HT-29 (cell line): ENCODE measurements around the gene SMCO1. TPM values are rescaled to one million over a fixed set of nuclear protein-coding genes. Genes with fewer than 3 reads are reported as not detected.
"Not testable (repeated sequence)": the region's sequence is repeated elsewhere in the genome, so short reads cannot be mapped to it uniquely, and the experiment has no call there.

ENCODE experiments used
- DNase-seq: peaks from one replicate; pipeline ENCODE4 v3.0.0-alpha.2; 2015; ENCODE audit warnings: low spot score
- total RNA-seq: library from RNA; depleted of rRNA; stranded (reverse); fragments of >200 nt; shearing (Covaris generic); gene quantifications from 2 replicates; pipeline ENCODE4 v1.2.3, GENCODE V29; 2014

SMCO1 gene
- total RNA-seq, 1 experiment from 2014 or later: not detected

- DNase-seq: no peak
Measured at GRCh38 chr3:196523841-196524240, 8.7 kb upstream of the SMCO1 start.

DNA sequence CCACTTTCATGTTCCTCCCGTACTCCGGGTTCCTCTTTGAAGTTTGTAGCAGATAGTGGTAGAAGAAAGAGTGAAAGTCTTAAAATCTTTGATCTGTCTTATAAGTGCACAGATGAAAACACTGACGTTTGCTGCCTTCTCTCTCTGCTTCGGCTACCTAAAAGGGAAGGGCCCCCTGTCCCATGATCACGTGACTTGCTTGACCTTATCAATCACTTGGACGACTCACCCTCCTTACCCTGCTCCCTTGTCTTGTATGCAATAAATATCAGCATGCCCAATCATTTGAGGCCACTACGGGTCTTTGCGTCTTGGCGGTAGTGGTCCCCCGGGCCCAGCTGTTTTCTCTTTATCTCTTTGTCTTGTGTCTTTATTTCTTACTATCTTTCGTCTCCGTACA lies 6.1 kb upstream of the SMCO1 start:
- DNase-seq: not testable (repeated sequence)

- no peak for DNase-seq
Measured at GRCh38 chr3:196519718-196520082, 4.6 kb upstream of the SMCO1 start.

GRCh38 chr3:196518966-196519717 lies 4.0 kb upstream of the SMCO1 start:
- peak; percentile 94 for DNase-seq

DNA sequence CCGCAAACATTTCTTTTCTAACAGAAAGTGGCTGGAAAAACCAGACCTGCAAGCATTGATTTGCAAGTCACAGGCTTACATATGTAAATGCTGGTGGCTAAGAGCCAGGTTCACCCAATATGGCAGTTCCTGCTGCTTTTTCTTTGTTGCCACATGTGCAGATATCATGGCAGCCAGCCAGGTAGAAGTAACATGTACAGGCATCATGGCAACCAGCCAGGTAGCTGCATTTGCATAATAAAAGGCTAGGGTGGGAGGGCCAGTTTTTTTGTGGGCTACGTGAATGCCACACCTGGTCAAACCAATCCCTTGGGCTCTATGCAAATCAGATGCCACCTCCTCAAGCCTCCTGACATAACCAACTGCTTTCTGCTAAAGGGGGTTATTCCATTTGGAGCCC lies 2.8 kb upstream of the SMCO1 start:
- peak; percentile 64 for DNase-seq

GRCh38 chr3:196517162-196517800 lies 2.1 kb upstream of the SMCO1 start:
- no peak for DNase-seq

- DNase-seq: no peak
Measured at GRCh38 chr3:196514350-196514716, 813 bp downstream of the SMCO1 start.

- no peak for DNase-seq
Measured at GRCh38 chr3:196513697-196514349, 1.3 kb downstream of the SMCO1 start.

DNA sequence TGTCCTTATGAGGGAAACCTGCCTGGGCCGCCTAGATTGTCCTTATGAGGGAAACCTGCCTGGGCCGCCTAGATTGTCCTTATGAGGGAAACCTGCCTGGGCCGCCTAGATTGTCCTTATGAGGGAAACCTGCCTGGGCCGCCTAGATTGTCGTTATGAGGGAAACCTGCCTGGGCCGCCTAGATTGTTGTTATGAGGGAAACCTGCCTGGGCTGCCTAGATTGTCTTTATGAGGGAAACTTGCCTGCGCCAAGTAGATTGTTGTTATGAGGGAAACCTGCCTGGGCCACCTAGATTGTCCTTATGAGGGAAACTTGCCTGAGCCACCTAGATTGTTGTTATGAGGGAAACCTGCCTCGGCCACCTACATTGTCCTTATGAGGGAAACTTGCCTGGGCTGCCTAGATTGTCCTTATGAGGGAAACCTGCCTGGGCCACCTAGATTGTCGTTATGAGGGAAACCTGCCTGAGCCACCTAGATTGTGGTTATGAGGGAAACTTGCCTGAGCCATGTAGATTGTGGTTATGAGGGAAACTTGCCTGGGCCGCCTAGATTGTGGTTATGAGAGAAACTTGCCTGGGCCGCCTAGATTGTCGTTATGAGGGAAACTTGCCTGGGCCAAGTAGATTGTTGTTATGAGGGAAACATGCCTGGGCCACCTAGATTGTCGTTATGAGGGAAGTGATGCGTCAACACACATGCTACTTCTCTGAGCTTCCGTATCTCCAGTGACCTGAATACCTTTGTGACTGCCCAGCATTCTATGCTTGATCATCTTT lies 3.3 kb downstream of the SMCO1 start:
- DNase-seq: not testable (repeated sequence)

DNA sequence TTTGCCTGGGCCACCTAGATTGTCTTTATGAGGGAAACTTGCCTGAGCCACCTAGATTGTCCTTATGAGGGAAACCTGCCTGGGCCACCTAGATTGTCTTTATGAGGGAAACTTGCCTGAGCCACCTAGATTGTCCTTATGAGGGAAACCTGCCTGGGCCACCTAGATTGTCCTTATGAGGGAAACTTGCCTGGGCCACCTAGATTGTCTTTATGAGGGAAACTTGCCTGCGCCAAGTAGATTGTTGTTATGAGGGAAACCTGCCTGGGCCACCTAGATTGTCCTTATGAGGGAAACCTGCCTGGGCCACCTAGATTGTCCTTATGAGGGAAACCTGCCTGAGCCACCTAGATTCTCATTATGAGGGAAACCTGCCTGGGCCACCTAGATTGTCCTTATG lies 4.0 kb downstream of the SMCO1 start:
- DNase-seq: not testable (repeated sequence)

- no peak for DNase-seq
Measured at GRCh38 chr3:196506687-196507086, 8.5 kb downstream of the SMCO1 start.

DNA sequence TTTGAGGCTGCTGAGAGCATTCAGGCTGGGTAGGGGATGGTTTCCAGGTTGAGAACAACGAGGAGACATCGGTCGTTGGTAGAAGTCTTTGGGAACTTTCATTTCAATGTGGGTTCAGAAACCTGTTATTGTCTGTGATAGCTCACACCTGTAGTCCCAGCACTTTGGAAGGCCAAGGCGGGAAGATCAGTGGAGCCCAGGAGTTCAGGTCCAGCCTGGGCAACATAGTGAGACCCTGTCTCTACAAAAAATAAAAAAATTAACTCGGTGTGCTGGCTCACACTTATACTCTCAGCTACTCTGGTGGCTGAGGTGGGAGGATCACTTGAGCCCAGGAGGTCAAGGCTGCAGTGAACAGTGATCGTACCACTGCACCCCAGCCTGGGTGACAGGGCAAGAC lies 10.6 kb downstream of the SMCO1 start:
- DNase-seq: no peak

- not testable (repeated sequence) for DNase-seq
Measured at GRCh38 chr3:196504077-196504398, 11.1 kb downstream of the SMCO1 start.

DNA sequence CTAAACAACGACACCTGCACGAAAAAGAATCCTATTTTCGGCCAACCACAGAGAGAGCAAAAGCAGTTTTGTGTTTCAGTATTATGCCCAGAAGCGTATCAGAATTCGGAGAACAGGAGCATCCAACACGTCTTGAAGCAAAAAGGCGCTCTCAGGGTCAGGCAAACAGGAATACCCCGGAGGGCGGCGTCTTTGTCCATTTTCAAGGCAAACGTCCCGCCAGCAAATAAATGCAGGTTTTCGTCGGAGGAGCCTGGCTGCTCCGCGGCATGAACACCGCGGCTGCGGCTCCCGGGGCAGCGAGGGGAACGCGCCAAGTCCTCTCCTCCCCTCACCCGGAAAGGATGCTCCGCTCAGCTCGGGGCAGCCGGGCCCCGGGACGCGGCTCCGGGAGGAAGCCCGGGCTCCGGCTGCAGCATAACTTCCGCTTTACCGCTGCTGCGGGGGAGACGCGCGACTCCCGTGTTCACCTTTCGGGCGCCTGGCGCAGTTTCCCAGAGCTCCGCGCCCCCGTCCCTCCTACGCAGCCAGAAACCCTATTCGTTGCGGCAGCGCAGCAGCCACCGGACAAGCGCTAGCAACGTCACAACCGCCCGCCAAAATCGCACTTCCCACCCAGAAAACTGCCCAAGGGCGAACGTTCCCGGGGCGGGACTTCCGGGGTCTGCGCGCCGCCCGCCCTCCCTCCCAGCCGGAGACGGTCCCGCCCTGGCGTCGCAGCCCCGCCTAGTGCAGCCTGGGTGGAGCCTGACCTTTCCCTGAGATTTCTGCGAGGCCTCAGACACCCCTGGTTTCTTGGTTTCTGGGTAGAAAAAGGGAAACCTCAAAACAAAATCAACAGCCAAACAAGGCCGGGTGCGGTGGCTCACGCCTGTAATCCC lies 11.7 kb downstream of the SMCO1 start, which contains the start of gene RNF168:
Gene RNF168, minus strand, starts transcription at position 573 of the 881 bp plus-strand sequence. CDS start 595 bp downstream, outside the sequence.
- peak; percentile 95 for DNase-seq

GRCh38 chr3:196502775-196503195 lies 12.4 kb downstream of the SMCO1 start:
- peak; percentile 65 for DNase-seq

- DNase-seq: peak; percentile 54
Measured at GRCh38 chr3:196501316-196502044, 13.7 kb downstream of the SMCO1 start.

GRCh38 chr3:196499807-196500524 lies 15.2 kb downstream of the SMCO1 start:
- no peak for DNase-seq

- no peak for DNase-seq
Measured at GRCh38 chr3:196499061-196499460, 16.1 kb downstream of the SMCO1 start.

DNA sequence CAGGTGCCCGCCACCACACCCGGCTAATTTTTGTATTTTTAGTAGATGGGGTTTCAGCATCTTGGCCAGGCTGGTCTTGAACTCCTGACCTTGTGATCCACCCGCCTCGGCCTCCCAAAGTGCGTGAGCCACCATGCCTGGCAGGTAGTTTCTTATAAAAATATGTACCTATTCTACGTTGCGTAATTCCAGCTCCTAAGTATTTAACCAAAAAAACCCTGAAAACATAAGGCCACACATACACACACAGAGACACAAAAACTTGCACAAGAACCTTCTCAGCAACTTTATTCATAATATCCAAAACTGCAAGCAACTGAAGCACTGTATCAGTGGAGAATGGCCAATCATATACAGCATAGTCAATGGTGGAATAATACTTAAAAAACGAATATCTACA lies 16.8 kb downstream of the SMCO1 start:
- DNase-seq: no peak

- no peak for DNase-seq
Measured at GRCh38 chr3:196496183-196496582, 19.0 kb downstream of the SMCO1 start.
